T-helper 1 cell treated with Interleukin-12 subunit alpha and Interleukin-12 subunit beta and Interleukin-4 antibody, amounts not matched to agents 30 ng/mL and 1 ng/mL, for 36 hours (primary cell): Measurements from ENCODE around the gene EPS8L1. TPM values are rescaled to one million over a fixed set of nuclear protein-coding genes. Genes with fewer than 3 reads are reported as not detected.
"Not testable (repeated sequence)": the region's sequence is repeated elsewhere in the genome, so short reads cannot be mapped to it uniquely, and the experiment has no call there.

Experiments
- intact Hi-C: fragments of 100-400 bp; cut with micrococcal nuclease; formaldehyde crosslinking; loops from one replicate; pipeline ENCODE4 v1.15.1; 2024
- total RNA-seq: library from RNA; stranded (reverse); gene quantifications from 2 replicates; pipeline ENCODE4 v1.2.3, GENCODE V29; 2022

Gene EPS8L1
- total RNA-seq, result 4.1 and 4.2 TPM in 2 replicates

GRCh38 chr19:55075371-55075998 lies at the start of gene EPS8L1:
Gene EPS8L1 (plus strand): TSS chr19:55075869. CDS start chr19:55076445, 576 bp downstream.
- intact Hi-C loops, result no loop called here

GRCh38 chr19:55027140-55027471 lies 48.6 kb upstream of the EPS8L1 start:
- intact Hi-C loops, result not testable (repeated sequence)

GRCh38 chr19:55027472-55028337 lies 48.0 kb upstream of the EPS8L1 start:
- intact Hi-C loops, result no loop called here

- intact Hi-C loops, result no loop called here
These were observed 46.9 kb upstream of the EPS8L1 start for GRCh38 chr19:55028757-55029156.

- intact Hi-C loops, result no loop called here
These were observed 44.5 kb upstream of the EPS8L1 start for GRCh38 chr19:55031178-55031577.

GRCh38 chr19:55032170-55032800 lies 43.4 kb upstream of the EPS8L1 start:
- intact Hi-C loops, result no loop called here

GRCh38 chr19:55032976-55033643 lies 42.6 kb upstream of the EPS8L1 start:
- intact Hi-C loops, result not testable (repeated sequence)

- intact Hi-C loops, result no loop called here
These were observed 40.9 kb upstream of the EPS8L1 start for GRCh38 chr19:55034751-55035150.

GRCh38 chr19:55036058-55036457 lies 39.6 kb upstream of the EPS8L1 start:
- intact Hi-C loops, result no loop called here

GRCh38 chr19:55037603-55038002 lies 38.1 kb upstream of the EPS8L1 start:
- intact Hi-C loops, result not testable (repeated sequence)

- intact Hi-C loops, result not testable (repeated sequence)
These were observed 35.0 kb upstream of the EPS8L1 start for GRCh38 chr19:55040654-55041053.

GRCh38 chr19:55041244-55041626 lies 34.4 kb upstream of the EPS8L1 start:
- intact Hi-C loops, result no loop called here

- intact Hi-C loops, result loop anchor here (1.0 to 2.0 kb wide), 2 partner anchors 21 to 35 kb away; partner anchors contain the start of gene RDH13
These were observed 33.9 kb upstream of the EPS8L1 start for GRCh38 chr19:55041627-55042343.

- intact Hi-C loops, result loop anchor here (1.0 to 2.0 kb wide), 2 partner anchors 20 to 36 kb away; partner anchors contain the start of gene RDH13
These were observed 33.4 kb upstream of the EPS8L1 start for GRCh38 chr19:55042344-55042678.

GRCh38 chr19:55042688-55043087 lies 33.0 kb upstream of the EPS8L1 start:
- intact Hi-C loops, result loop anchor here (1.0 to 2.0 kb wide), 2 partner anchors 20 to 36 kb away; partner anchors contain the start of gene RDH13

- intact Hi-C loops, result no loop called here
These were observed 31.4 kb upstream of the EPS8L1 start for GRCh38 chr19:55044286-55044685.

- intact Hi-C loops, result no loop called here
These were observed 30.6 kb upstream of the EPS8L1 start for GRCh38 chr19:55044771-55045716.

GRCh38 chr19:55046975-55047622 lies 28.6 kb upstream of the EPS8L1 start:
- intact Hi-C loops, result no loop called here

- intact Hi-C loops, result no loop called here
These were observed 27.7 kb upstream of the EPS8L1 start for GRCh38 chr19:55047951-55048350.
